ENCODE data around the gene RABGAP1L. TPM values are rescaled to one million over a fixed set of nuclear protein-coding genes. Genes with fewer than 3 reads are reported as not detected.

The RABGAP1L gene
- polyA plus RNA-seq, 1 donor (not counting 4 experiments of a cell fraction or from before 2014, with no cell fraction given), result 24.2 TPM

DNA sequence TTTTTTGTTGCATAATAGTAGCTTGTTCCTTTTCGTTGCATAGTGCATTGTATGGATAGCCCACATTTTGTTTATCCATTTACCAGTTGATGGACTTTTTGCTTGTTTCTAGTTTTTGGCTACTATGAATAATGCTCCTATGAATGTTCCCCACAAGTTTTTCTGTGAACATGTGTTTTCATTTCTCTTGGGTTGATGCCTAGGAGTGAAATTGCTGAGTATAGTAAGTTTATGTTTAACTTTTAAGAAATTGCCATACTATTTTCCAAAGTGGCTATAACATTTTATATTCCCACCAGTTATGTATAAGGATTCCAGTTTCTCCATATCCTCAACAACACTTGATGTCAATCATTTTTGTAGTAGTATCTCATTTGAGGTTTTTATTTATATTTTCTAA is 755.7 kb downstream of the RABGAP1L start:
- dilution Hi-C loops (cut with MboI; ENCODE audit: extremely low pct_ligation_motif_present, low sequenced_read_pairs), result no loop called here
- no peak for DNase-seq (ENCODE audit: low read depth, low spot score)
- H3K36me3 ChIP-seq (ENCODE audit: control insufficient read depth in 2 of 2, extremely low read depth in 1 of 2, insufficient read depth in 2 of 2, low read length in 2 of 2), result no peaks in the 10 kb centered on the region
- H3K4me1 ChIP-seq (ENCODE audit: control insufficient read depth, extremely low read depth, insufficient read depth, low read length), result no peaks in the 10 kb centered on the region
- H3K27me3 ChIP-seq (ENCODE audit: control insufficient read depth, extremely low read depth, insufficient read depth, low read length), result no peaks in the 10 kb centered on the region
- no peak overlapping the region for H3K4me3 ChIP-seq (ENCODE audit: control insufficient read depth in 2 of 3, extremely low read depth in 1 of 3, insufficient read depth in 2 of 3, low read depth in 1 of 3, low read length in 3 of 3)
- FAIRE-seq, result no peak
- H3K4me2 ChIP-seq (ENCODE audit: control insufficient read depth, extremely low read depth, insufficient read depth, low read depth, low read length), result no peak overlapping the region
- TF ChIP-seq, protein P1, sequence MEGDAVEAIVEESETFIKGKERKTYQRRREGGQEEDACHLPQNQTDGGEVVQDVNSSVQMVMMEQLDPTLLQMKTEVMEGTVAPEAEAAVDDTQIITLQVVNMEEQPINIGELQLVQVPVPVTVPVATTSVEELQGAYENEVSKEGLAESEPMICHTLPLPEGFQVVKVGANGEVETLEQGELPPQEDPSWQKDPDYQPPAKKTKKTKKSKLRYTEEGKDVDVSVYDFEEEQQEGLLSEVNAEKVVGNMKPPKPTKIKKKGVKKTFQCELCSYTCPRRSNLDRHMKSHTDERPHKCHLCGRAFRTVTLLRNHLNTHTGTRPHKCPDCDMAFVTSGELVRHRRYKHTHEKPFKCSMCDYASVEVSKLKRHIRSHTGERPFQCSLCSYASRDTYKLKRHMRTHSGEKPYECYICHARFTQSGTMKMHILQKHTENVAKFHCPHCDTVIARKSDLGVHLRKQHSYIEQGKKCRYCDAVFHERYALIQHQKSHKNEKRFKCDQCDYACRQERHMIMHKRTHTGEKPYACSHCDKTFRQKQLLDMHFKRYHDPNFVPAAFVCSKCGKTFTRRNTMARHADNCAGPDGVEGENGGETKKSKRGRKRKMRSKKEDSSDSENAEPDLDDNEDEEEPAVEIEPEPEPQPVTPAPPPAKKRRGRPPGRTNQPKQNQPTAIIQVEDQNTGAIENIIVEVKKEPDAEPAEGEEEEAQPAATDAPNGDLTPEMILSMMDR (optimal IDR thresholded peaks at IDR 0.05 in 1 of 3, IDR thresholded peaks at IDR 0.05 in 1 of 3, conservative IDR thresholded peaks at IDR 0.05 in 1 of 3; ENCODE audit: extremely low read depth in 1 of 3, insufficient read depth in 2 of 3, low read length in 3 of 3), result no peak
- no peak for TF ChIP-seq EZH2 (IDR thresholded peaks at IDR 0.05; ENCODE audit: low read length)
- H3K9ac ChIP-seq (ENCODE audit: control insufficient read depth, extremely low read depth, insufficient read depth, low read length), result no peak overlapping the region
- no peaks in the 10 kb centered on the region for H3K79me2 ChIP-seq (ENCODE audit: control insufficient read depth, insufficient read depth, low read length)
- no peak overlapping the region for H3K27ac ChIP-seq (ENCODE audit: control insufficient read depth, insufficient read depth, low read length)
- H2AFZ ChIP-seq (ENCODE audit: control insufficient read depth, low read length), result no peak overlapping the region
- H4K20me1 ChIP-seq (ENCODE audit: control insufficient read depth, extremely low read depth, insufficient read depth, low read length), result no peaks in the 10 kb centered on the region
- no peaks in the 10 kb centered on the region for H3K9me3 ChIP-seq (ENCODE audit: control insufficient read depth, low read depth, low read length)
- H3K9me1 ChIP-seq (ENCODE audit: control insufficient read depth, extremely low read depth, insufficient read depth, low read length), result no peaks in the 10 kb centered on the region

DNA sequence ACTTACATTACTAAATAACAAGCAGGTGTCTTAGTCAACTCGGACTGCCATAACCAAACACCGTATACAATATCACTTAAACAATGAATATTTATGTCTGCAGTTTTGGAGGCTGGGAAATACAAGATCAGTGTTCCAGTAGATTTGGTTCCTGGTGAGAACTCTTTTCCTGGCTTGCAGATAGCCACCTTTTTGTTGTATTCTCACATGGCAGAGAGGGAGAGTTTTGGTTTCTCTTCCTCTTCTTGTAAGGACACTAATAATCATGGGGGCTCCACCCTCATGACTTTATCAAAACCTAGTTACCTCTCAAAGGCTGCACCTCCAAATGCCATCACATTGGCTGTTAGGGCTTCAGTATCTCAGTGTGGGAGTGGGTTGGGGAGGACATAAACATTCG is 757.5 kb downstream of the RABGAP1L start:
- dilution Hi-C loops (cut with MboI; ENCODE audit: extremely low pct_ligation_motif_present, low sequenced_read_pairs), result no loop called here
- Histone ChIP-seq H3K36me3 (ENCODE audit: control insufficient read depth in 2 of 2, extremely low read depth in 1 of 2, insufficient read depth in 2 of 2, low read length in 2 of 2) (no peaks in the 10 kb centered on the region), H3K4me3 (ENCODE audit: control insufficient read depth in 2 of 3, extremely low read depth in 1 of 3, insufficient read depth in 2 of 3, low read depth in 1 of 3, low read length in 3 of 3) (no peak overlapping the region), H3K4me2 (ENCODE audit: control insufficient read depth, extremely low read depth, insufficient read depth, low read depth, low read length) (no peak overlapping the region), H3K9me3 (ENCODE audit: control insufficient read depth, low read depth, low read length) (no peaks in the 10 kb centered on the region), H3K4me1 (ENCODE audit: control insufficient read depth, extremely low read depth, insufficient read depth, low read length) (no peaks in the 10 kb centered on the region), H3K27me3 (ENCODE audit: control insufficient read depth, extremely low read depth, insufficient read depth, low read length) (no peaks in the 10 kb centered on the region), H3K9ac (ENCODE audit: control insufficient read depth, extremely low read depth, insufficient read depth, low read length) (no peak overlapping the region), H3K79me2 (ENCODE audit: control insufficient read depth, insufficient read depth, low read length) (no peaks in the 10 kb centered on the region), H3K9me1 (ENCODE audit: control insufficient read depth, extremely low read depth, insufficient read depth, low read length) (no peaks in the 10 kb centered on the region), H4K20me1 (ENCODE audit: control insufficient read depth, extremely low read depth, insufficient read depth, low read length) (no peaks in the 10 kb centered on the region), H3K27ac (ENCODE audit: control insufficient read depth, insufficient read depth, low read length) (no peak overlapping the region), H2AFZ (ENCODE audit: control insufficient read depth, low read length) (no peak overlapping the region)
- TF ChIP-seq, protein P1 (optimal IDR thresholded peaks at IDR 0.05 in 1 of 3, IDR thresholded peaks at IDR 0.05 in 1 of 3, conservative IDR thresholded peaks at IDR 0.05 in 1 of 3; ENCODE audit: extremely low read depth in 1 of 3, insufficient read depth in 2 of 3, low read length in 3 of 3), result no peak
- TF ChIP-seq EZH2 (IDR thresholded peaks at IDR 0.05; ENCODE audit: low read length), result no peak
- FAIRE-seq (no peak), DNase-seq (ENCODE audit: low read depth, low spot score) (no peak)

Data from keratinocyte (primary cell).